Measurements from ENCODE around the gene ARHGAP45.

DNA sequence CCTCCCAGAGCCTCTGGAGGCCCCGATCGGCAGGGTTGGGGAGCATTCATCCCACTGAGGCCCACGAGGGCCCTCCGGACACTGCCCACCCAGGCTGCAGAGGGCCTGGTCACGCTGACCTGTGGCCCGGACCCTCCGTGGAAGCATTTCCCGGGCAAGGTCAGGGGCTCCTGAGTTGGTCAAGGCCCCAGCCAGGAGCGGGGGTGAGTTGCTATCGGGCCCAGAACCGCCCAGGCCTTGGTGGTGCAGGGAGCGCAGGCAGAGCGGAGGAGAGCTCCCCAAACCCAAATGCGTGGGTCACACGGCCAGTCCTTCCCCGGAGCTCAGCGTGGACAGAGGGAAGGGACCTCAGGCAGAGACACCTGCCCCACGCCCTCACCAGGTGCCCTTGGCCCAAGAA lies 62.6 kb downstream of the ARHGAP45 start:
- TF ChIP-seq, protein P1, sequence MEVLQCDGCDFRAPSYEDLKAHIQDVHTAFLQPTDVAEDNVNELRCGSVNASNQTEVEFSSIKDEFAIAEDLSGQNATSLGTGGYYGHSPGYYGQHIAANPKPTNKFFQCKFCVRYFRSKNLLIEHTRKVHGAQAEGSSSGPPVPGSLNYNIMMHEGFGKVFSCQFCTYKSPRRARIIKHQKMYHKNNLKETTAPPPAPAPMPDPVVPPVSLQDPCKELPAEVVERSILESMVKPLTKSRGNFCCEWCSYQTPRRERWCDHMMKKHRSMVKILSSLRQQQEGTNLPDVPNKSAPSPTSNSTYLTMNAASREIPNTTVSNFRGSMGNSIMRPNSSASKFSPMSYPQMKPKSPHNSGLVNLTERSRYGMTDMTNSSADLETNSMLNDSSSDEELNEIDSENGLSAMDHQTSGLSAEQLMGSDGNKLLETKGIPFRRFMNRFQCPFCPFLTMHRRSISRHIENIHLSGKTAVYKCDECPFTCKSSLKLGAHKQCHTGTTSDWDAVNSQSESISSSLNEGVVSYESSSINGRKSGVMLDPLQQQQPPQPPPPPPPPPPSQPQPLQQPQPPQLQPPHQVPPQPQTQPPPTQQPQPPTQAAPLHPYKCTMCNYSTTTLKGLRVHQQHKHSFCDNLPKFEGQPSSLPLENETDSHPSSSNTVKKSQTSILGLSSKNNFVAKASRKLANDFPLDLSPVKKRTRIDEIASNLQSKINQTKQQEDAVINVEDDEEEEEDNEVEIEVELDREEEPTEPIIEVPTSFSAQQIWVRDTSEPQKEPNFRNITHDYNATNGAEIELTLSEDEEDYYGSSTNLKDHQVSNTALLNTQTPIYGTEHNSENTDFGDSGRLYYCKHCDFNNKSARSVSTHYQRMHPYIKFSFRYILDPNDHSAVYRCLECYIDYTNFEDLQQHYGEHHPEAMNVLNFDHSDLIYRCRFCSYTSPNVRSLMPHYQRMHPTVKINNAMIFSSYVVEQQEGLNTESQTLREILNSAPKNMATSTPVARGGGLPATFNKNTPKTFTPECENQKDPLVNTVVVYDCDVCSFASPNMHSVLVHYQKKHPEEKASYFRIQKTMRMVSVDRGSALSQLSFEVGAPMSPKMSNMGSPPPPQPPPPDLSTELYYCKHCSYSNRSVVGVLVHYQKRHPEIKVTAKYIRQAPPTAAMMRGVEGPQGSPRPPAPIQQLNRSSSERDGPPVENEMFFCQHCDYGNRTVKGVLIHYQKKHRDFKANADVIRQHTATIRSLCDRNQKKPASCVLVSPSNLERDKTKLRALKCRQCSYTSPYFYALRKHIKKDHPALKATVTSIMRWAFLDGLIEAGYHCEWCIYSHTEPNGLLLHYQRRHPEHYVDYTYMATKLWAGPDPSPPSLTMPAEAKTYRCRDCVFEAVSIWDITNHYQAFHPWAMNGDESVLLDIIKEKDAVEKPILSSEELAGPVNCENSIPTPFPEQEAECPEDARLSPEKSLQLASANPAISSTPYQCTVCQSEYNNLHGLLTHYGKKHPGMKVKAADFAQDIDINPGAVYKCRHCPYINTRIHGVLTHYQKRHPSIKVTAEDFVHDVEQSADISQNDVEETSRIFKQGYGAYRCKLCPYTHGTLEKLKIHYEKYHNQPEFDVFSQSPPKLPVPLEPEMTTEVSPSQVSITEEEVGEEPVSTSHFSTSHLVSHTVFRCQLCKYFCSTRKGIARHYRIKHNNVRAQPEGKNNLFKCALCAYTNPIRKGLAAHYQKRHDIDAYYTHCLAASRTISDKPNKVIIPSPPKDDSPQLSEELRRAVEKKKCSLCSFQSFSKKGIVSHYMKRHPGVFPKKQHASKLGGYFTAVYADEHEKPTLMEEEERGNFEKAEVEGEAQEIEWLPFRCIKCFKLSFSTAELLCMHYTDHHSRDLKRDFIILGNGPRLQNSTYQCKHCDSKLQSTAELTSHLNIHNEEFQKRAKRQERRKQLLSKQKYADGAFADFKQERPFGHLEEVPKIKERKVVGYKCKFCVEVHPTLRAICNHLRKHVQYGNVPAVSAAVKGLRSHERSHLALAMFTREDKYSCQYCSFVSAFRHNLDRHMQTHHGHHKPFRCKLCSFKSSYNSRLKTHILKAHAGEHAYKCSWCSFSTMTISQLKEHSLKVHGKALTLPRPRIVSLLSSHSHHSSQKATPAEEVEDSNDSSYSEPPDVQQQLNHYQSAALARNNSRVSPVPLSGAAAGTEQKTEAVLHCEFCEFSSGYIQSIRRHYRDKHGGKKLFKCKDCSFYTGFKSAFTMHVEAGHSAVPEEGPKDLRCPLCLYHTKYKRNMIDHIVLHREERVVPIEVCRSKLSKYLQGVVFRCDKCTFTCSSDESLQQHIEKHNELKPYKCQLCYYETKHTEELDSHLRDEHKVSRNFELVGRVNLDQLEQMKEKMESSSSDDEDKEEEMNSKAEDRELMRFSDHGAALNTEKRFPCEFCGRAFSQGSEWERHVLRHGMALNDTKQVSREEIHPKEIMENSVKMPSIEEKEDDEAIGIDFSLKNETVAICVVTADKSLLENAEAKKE (CRISPR knock-in tag; IDR thresholded peaks at IDR 0.05) = no peak
- TF ChIP-seq, protein P2, sequence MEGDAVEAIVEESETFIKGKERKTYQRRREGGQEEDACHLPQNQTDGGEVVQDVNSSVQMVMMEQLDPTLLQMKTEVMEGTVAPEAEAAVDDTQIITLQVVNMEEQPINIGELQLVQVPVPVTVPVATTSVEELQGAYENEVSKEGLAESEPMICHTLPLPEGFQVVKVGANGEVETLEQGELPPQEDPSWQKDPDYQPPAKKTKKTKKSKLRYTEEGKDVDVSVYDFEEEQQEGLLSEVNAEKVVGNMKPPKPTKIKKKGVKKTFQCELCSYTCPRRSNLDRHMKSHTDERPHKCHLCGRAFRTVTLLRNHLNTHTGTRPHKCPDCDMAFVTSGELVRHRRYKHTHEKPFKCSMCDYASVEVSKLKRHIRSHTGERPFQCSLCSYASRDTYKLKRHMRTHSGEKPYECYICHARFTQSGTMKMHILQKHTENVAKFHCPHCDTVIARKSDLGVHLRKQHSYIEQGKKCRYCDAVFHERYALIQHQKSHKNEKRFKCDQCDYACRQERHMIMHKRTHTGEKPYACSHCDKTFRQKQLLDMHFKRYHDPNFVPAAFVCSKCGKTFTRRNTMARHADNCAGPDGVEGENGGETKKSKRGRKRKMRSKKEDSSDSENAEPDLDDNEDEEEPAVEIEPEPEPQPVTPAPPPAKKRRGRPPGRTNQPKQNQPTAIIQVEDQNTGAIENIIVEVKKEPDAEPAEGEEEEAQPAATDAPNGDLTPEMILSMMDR (conservative IDR thresholded peaks at IDR 0.05; ENCODE audit: low read depth in 2 of 2) = no peak
- no peak for TF ChIP-seq POLR2AphosphoS5 (IDR thresholded peaks at IDR 0.05; ENCODE audit: low read depth)
- no peak for TF ChIP-seq NANOG (IDR thresholded peaks at IDR 0.05; ENCODE audit: borderline replicate concordance)
- no peak for TF ChIP-seq EZH2 (IDR thresholded peaks at IDR 0.05; ENCODE audit: low read depth, unreplicated experiment)
- no peak for TF ChIP-seq EZH2phosphoT487 (IDR thresholded peaks at IDR 0.05; ENCODE audit: unreplicated experiment)
- no peak for TF ChIP-seq JUNB (IDR thresholded peaks at IDR 0.05; ENCODE audit: unreplicated experiment)
- TF ChIP-seq CREB1 (CRISPR knock-in tag; IDR thresholded peaks at IDR 0.05; ENCODE audit: low read depth) = no peak
- TF ChIP-seq, protein P3, sequence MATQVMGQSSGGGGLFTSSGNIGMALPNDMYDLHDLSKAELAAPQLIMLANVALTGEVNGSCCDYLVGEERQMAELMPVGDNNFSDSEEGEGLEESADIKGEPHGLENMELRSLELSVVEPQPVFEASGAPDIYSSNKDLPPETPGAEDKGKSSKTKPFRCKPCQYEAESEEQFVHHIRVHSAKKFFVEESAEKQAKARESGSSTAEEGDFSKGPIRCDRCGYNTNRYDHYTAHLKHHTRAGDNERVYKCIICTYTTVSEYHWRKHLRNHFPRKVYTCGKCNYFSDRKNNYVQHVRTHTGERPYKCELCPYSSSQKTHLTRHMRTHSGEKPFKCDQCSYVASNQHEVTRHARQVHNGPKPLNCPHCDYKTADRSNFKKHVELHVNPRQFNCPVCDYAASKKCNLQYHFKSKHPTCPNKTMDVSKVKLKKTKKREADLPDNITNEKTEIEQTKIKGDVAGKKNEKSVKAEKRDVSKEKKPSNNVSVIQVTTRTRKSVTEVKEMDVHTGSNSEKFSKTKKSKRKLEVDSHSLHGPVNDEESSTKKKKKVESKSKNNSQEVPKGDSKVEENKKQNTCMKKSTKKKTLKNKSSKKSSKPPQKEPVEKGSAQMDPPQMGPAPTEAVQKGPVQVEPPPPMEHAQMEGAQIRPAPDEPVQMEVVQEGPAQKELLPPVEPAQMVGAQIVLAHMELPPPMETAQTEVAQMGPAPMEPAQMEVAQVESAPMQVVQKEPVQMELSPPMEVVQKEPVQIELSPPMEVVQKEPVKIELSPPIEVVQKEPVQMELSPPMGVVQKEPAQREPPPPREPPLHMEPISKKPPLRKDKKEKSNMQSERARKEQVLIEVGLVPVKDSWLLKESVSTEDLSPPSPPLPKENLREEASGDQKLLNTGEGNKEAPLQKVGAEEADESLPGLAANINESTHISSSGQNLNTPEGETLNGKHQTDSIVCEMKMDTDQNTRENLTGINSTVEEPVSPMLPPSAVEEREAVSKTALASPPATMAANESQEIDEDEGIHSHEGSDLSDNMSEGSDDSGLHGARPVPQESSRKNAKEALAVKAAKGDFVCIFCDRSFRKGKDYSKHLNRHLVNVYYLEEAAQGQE (IDR thresholded peaks at IDR 0.05; ENCODE audit: unreplicated experiment) = no peak
- TF ChIP-seq, protein P4, sequence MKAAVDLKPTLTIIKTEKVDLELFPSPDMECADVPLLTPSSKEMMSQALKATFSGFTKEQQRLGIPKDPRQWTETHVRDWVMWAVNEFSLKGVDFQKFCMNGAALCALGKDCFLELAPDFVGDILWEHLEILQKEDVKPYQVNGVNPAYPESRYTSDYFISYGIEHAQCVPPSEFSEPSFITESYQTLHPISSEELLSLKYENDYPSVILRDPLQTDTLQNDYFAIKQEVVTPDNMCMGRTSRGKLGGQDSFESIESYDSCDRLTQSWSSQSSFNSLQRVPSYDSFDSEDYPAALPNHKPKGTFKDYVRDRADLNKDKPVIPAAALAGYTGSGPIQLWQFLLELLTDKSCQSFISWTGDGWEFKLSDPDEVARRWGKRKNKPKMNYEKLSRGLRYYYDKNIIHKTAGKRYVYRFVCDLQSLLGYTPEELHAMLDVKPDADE (IDR thresholded peaks at IDR 0.05) = no peak
- no peak for TF ChIP-seq ZNF331 (CRISPR knock-in tag; IDR thresholded peaks at IDR 0.05; ENCODE audit: low read depth)
- no peak for TF ChIP-seq ZNF114 (CRISPR knock-in tag; IDR thresholded peaks at IDR 0.05)
- TF ChIP-seq STAT1 (IDR thresholded peaks at IDR 0.05; ENCODE audit: unreplicated experiment) = no peak
